SK-N-SH (cell line): ENCODE results near the gene UGT1A1. TPM values are rescaled to one million over a fixed set of nuclear protein-coding genes. Genes with fewer than 3 reads are reported as not detected.

Experiments used
- CTCF ChIA-PET: fragments of 300-600, 350-600 bp; formaldehyde crosslinking; extraction: SDS; loops from one replicate; lab custom pipeline; 2021; lab: Yijun Ruan, JAX
- POLR2A ChIA-PET: fragments of 350-600 bp; sonication (Branson Sonifier 250); formaldehyde crosslinking; extraction: SDS; loops from one replicate; lab custom pipeline; 2020; ENCODE audit warnings: antibody characterized with exemption, inconsistent platforms; lab: Yijun Ruan, JAX
- DNase-seq: peaks from one replicate; pipeline ENCODE4 v3.0.0; 2012
- H2AFZ ChIP-seq: fragments of 200-600 bp; sonication (generic); 2 replicates; pipeline ENCODE4 v1.8.1; 2016; ENCODE audit warnings: antibody characterized with exemption, mild to moderate bottlenecking, low read depth
- H3F3A ChIP-seq: fragments of 200-600 bp; sonication (generic); replicated peaks from 2 replicates; pipeline ENCODE3; 2016; ENCODE audit warnings: antibody characterized with exemption, mild to moderate bottlenecking; ENCODE audit not compliant: insufficient read depth
- H3K27ac ChIP-seq, 2 experiments: fragments of 200-500 bp in 1 of 2; fragments of 200-600 bp in 1 of 2; sonication (Bioruptor generic) in 1 of 2; sonication (generic), shearing (Covaris generic) in 1 of 2; 2 replicates each; pipeline versions ENCODE4 v1.5.1 to v1.6.1; 2014 to 2016; ENCODE audit warnings: low read depth in 2 of 2, inconsistent platforms in 1 of 2, low read length in 1 of 2, mild to moderate bottlenecking in 1 of 2, mixed read lengths in 1 of 2
- H3K27me3 ChIP-seq: fragments of 200-600 bp; sonication (generic), shearing (Covaris generic); 2 replicates; pipeline ENCODE4 v1.6.1; 2016; ENCODE audit warnings: mixed run types; ENCODE audit not compliant: insufficient read depth
- H3K36me3 ChIP-seq, 2 experiments: fragments of 200-500 bp in 1 of 2; fragments of 200-600 bp in 1 of 2; sonication (Bioruptor generic) in 1 of 2; sonication (generic) in 1 of 2; replicated peaks in 1 of 2; 2 replicates each; pipeline versions ENCODE3 to v1.5.1; 2014 to 2016; ENCODE audit warnings: low read length in 1 of 2, mild to moderate bottlenecking in 1 of 2; ENCODE audit not compliant: insufficient read depth in 2 of 2, control insufficient read depth in 1 of 2
- H3K4me1 ChIP-seq, 2 experiments: fragments of 200-500 bp in 1 of 2; fragments of 200-600 bp in 1 of 2; sonication (Bioruptor generic) in 1 of 2; sonication (generic), shearing (Covaris generic) in 1 of 2; 2 replicates each; pipeline versions ENCODE4 v1.5.1 to v1.6.1; 2014 to 2016; ENCODE audit warnings: low read depth in 1 of 2, low read length in 1 of 2, mixed run types in 1 of 2; ENCODE audit not compliant: insufficient read depth in 2 of 2, control insufficient read depth in 1 of 2
- H3K4me2 ChIP-seq: fragments of 200-600 bp; sonication (generic), shearing (Covaris generic); 2 replicates; pipeline ENCODE4 v1.6.1; 2017; ENCODE audit warnings: mixed run types
- H3K4me3 ChIP-seq, 2 experiments: fragments of 200-500 bp in 1 of 2; fragments of 200-600 bp in 1 of 2; sonication (Bioruptor generic) in 1 of 2; sonication (generic), shearing (Covaris generic) in 1 of 2; 2 replicates each; pipeline versions ENCODE4 v1.5.1 to v1.8.1; 2014 to 2016; ENCODE audit warnings: low read depth in 2 of 2, inconsistent platforms in 1 of 2, low read length in 1 of 2, mild to moderate bottlenecking in 1 of 2, mixed read lengths in 1 of 2, moderate library complexity in 1 of 2
- H3K79me2 ChIP-seq: fragments of 200-600 bp; sonication (generic); 2 replicates; pipeline ENCODE4 v1.8.1; 2017; ENCODE audit warnings: mild to moderate bottlenecking; ENCODE audit not compliant: insufficient read depth
- H3K9ac ChIP-seq: fragments of 200-600 bp; sonication (generic); 2 replicates; pipeline ENCODE4 v1.6.1; 2017; ENCODE audit warnings: mixed run types
- H3K9me2 ChIP-seq: fragments of 200-600 bp; sonication (generic); 2 replicates; pipeline ENCODE4 v1.6.1; 2017; ENCODE audit warnings: mixed run types
- H3K9me3 ChIP-seq: fragments of 200-600 bp; sonication (generic); 2 replicates; pipeline ENCODE4 v1.6.1; 2017; ENCODE audit warnings: mixed run types, mild to moderate bottlenecking, moderate library complexity
- H4K20me1 ChIP-seq: fragments of 200-600 bp; sonication (generic); 2 replicates; pipeline ENCODE4 v1.6.1; 2017; ENCODE audit warnings: mild to moderate bottlenecking, mixed run types; ENCODE audit not compliant: insufficient read depth
- CHD2 ChIP-seq: fragments of 150-350 bp; IDR thresholded peaks from 2 replicates; pipeline ENCODE4 v1.6.1; 2018; ENCODE audit warnings: low read length; ENCODE audit not compliant: partially characterized antibody
- EP300 ChIP-seq, 2 experiments: IDR thresholded peaks; 2 replicates each; pipeline versions ENCODE4 v1.4.0 to v1.6.1; 2012; ENCODE audit warnings: borderline replicate concordance in 1 of 2, low read depth in 1 of 2, low read length in 1 of 2
- EZH2phosphoT487 ChIP-seq: fragments of 200-600 bp; sonication (generic); IDR thresholded peaks from 2 replicates; pipeline ENCODE4 v1.6.1; 2017; ENCODE audit warnings: low read depth, mixed run types, mild to moderate bottlenecking, antibody characterized with exemption, moderate library complexity, borderline replicate concordance
- FOSL2 ChIP-seq: IDR thresholded peaks from 2 replicates; pipeline ENCODE4 v1.4.0; 2012; ENCODE audit warnings: low read depth, mild to moderate bottlenecking, moderate library complexity, borderline replicate concordance
- GATA2 ChIP-seq: sonication (generic); formaldehyde crosslinking; IDR thresholded peaks from 2 replicates; pipeline ENCODE4 v1.5.0; 2020; ENCODE audit warnings: mild to moderate bottlenecking, missing genetic modification reagents
- MEF2A ChIP-seq: IDR thresholded peaks from 2 replicates; pipeline ENCODE4 v1.4.0; 2012; ENCODE audit warnings: low read depth, borderline replicate concordance
- MXI1 ChIP-seq: IDR thresholded peaks from 2 replicates; pipeline ENCODE4 v1.6.1; 2012; ENCODE audit warnings: mild to moderate bottlenecking, low read depth, low read length, improper control_type of control experiment
- NFIC ChIP-seq: IDR thresholded peaks from 2 replicates; pipeline ENCODE4 v1.4.0; 2012; ENCODE audit warnings: borderline replicate concordance
- RCOR1 ChIP-seq: fragments of 150-350 bp; IDR thresholded peaks from 2 replicates; pipeline ENCODE4 v1.6.1; 2017; ENCODE audit warnings: antibody characterized with exemption, low read length
- RFX5 ChIP-seq: IDR thresholded peaks from 2 replicates; pipeline ENCODE4 v1.6.1; 2012; ENCODE audit warnings: mild to moderate bottlenecking, improper control_type of control experiment, low read length
- TAF1 ChIP-seq: IDR thresholded peaks from 2 replicates; pipeline ENCODE4 v1.6.1; 2012; ENCODE audit warnings: low read depth, mild to moderate bottlenecking, low read length, moderate library complexity, borderline replicate concordance
- TCF12 ChIP-seq: IDR thresholded peaks from 2 replicates; pipeline ENCODE4 v1.4.0; 2012
- YY1 ChIP-seq: IDR thresholded peaks from 2 replicates; pipeline ENCODE4 v1.4.0; 2012; ENCODE audit warnings: low read depth, mild to moderate bottlenecking
- WGBS: methylation state at CpG from one replicate; pipeline ENCODE4 v1.1.6; 2017; ENCODE audit warnings: low lambda C conversion rate; 5-methylcytosine and 5-hydroxymethylcytosine counted together
- polyA plus RNA-seq, 3 experiments: library from polyadenylated mRNA; depleted of rRNA; stranded (reverse); fragments of >200 nt; gene quantifications; 2 replicates each; pipeline ENCODE4 v1.2.3, GENCODE V29; 2012
- TF ChIP-seq, protein P1 (sequence below): fragments of 150-350 bp; IDR thresholded peaks from 2 replicates; pipeline ENCODE4 v1.6.1; 2016; ENCODE audit warnings: mild to moderate bottlenecking, low read depth, low read length
- TF ChIP-seq, protein P2 (sequence below): fragments of 150-350 bp; IDR thresholded peaks from 2 replicates; pipeline ENCODE4 v1.6.1; 2017; ENCODE audit warnings: antibody characterized with exemption, low read length, low read depth, borderline replicate concordance
- TF ChIP-seq, protein P3 (sequence below): IDR thresholded peaks from 2 replicates; pipeline ENCODE4 v1.6.1; 2012; ENCODE audit warnings: mild to moderate bottlenecking, low read depth, low read length, moderate library complexity

Gene UGT1A1
- polyA plus RNA-seq, 1 of the 3 experiments (the other 2 are of a cell fraction): not detected

- Histone ChIP-seq H3K9ac (no peak overlapping the region), H3K4me2 (no peak overlapping the region), H4K20me1 (no peaks in the 10 kb centered on the region), H3K9me2 (no peaks in the 10 kb centered on the region), H3K79me2 (no peaks in the 10 kb centered on the region), H3F3A (no peaks in the 10 kb centered on the region), H3K27ac (no peak overlapping the region), H3K27me3 (no peaks in the 10 kb centered on the region), H3K36me3 (no peaks in the 10 kb centered on the region), H3K9me3 (no peaks in the 10 kb centered on the region), H3K4me3 (no peak overlapping the region), H2AFZ (no peak overlapping the region), H3K4me1 (no peaks in the 10 kb centered on the region)
- DNase-seq: no peak
- ChIA-PET POLR2A (no interaction called here), CTCF (no interaction called here)
- 53% methylated on average over 7 of the region's 7 CpGs for WGBS
- TF ChIP-seq EP300 (IDR thresholded peaks at IDR 0.05; ENCODE audit: borderline replicate concordance in 1 of 2, low read depth in 1 of 2, low read length in 1 of 2) (no peak), YY1 (no peak), TAF1 (no peak), CHD2 (no peak), EZH2phosphoT487 (no peak), RFX5 (no peak)
Measured at GRCh38 chr2:233756429-233757081, 3.5 kb upstream of the UGT1A1 start.

DNA sequence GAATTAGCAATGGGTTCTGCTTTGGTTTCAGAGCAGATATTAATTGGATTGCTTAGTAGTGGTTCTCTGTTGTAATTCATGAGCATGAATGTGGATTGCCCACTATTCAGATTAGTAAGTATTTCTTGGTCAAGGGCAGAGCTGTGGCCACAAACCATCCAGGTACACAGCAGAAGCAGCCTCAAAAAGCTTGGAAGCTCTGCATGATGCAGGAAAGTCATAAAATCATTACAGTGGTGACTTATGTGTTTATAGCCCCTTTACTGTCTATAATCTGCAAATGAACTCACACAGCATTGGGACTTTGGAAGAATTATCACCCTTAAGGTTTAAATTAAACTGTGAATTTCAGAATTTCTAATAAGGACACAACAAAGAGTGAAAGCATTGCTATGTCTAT lies 1.9 kb upstream of the UGT1A1 start:
- TF ChIP-seq GATA2 (CRISPR knock-in tag): no peak
- TF ChIP-seq FOSL2: no peak
- no peak for TF ChIP-seq NFIC
- TF ChIP-seq, protein P1, sequence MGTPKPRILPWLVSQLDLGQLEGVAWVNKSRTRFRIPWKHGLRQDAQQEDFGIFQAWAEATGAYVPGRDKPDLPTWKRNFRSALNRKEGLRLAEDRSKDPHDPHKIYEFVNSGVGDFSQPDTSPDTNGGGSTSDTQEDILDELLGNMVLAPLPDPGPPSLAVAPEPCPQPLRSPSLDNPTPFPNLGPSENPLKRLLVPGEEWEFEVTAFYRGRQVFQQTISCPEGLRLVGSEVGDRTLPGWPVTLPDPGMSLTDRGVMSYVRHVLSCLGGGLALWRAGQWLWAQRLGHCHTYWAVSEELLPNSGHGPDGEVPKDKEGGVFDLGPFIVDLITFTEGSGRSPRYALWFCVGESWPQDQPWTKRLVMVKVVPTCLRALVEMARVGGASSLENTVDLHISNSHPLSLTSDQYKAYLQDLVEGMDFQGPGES: no peak
- no peak for TF ChIP-seq MXI1
- TF ChIP-seq, protein P2, sequence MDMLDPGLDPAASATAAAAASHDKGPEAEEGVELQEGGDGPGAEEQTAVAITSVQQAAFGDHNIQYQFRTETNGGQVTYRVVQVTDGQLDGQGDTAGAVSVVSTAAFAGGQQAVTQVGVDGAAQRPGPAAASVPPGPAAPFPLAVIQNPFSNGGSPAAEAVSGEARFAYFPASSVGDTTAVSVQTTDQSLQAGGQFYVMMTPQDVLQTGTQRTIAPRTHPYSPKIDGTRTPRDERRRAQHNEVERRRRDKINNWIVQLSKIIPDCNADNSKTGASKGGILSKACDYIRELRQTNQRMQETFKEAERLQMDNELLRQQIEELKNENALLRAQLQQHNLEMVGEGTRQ: no peak
- TF ChIP-seq RCOR1: no peak
- TF ChIP-seq YY1: no peak
- TF ChIP-seq MEF2A: no peak
- TF ChIP-seq, protein P3, sequence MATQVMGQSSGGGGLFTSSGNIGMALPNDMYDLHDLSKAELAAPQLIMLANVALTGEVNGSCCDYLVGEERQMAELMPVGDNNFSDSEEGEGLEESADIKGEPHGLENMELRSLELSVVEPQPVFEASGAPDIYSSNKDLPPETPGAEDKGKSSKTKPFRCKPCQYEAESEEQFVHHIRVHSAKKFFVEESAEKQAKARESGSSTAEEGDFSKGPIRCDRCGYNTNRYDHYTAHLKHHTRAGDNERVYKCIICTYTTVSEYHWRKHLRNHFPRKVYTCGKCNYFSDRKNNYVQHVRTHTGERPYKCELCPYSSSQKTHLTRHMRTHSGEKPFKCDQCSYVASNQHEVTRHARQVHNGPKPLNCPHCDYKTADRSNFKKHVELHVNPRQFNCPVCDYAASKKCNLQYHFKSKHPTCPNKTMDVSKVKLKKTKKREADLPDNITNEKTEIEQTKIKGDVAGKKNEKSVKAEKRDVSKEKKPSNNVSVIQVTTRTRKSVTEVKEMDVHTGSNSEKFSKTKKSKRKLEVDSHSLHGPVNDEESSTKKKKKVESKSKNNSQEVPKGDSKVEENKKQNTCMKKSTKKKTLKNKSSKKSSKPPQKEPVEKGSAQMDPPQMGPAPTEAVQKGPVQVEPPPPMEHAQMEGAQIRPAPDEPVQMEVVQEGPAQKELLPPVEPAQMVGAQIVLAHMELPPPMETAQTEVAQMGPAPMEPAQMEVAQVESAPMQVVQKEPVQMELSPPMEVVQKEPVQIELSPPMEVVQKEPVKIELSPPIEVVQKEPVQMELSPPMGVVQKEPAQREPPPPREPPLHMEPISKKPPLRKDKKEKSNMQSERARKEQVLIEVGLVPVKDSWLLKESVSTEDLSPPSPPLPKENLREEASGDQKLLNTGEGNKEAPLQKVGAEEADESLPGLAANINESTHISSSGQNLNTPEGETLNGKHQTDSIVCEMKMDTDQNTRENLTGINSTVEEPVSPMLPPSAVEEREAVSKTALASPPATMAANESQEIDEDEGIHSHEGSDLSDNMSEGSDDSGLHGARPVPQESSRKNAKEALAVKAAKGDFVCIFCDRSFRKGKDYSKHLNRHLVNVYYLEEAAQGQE: no peak
- no peak for TF ChIP-seq TCF12
- Histone ChIP-seq H3K36me3 (no peaks in the 10 kb centered on the region), H3K4me2 (no peak overlapping the region), H4K20me1 (no peaks in the 10 kb centered on the region), H3K27ac (no peak overlapping the region), H3K4me3 (no peak overlapping the region), H3K9ac (no peak overlapping the region), H3K27me3 (no peaks in the 10 kb centered on the region), H3K9me3 (no peaks in the 10 kb centered on the region), H2AFZ (no peak overlapping the region), H3K79me2 (no peaks in the 10 kb centered on the region), H3K4me1 (no peaks in the 10 kb centered on the region), H3F3A (no peaks in the 10 kb centered on the region), H3K9me2 (no peaks in the 10 kb centered on the region)
- POLR2A ChIA-PET: no interaction called here
- no peak for DNase-seq
- CTCF ChIA-PET: interaction anchor here (0.5 kb wide), 1 partner anchor 319 kb away, joined by 3 read pairs; no protein-coding TSS in a partner anchor
